NCI-H1694 (cell line): ENCODE measurements around the gene APOBEC3C.
"Not testable (repeated sequence)": the region's sequence is repeated elsewhere in the genome, so short reads cannot be mapped to it uniquely, and the experiment has no call there.

Experiments used
- DNase-seq: peaks from one replicate; lab custom pipeline; 2025; lab: John Stamatoyannopoulos, UW

The APOBEC3C gene

DNA sequence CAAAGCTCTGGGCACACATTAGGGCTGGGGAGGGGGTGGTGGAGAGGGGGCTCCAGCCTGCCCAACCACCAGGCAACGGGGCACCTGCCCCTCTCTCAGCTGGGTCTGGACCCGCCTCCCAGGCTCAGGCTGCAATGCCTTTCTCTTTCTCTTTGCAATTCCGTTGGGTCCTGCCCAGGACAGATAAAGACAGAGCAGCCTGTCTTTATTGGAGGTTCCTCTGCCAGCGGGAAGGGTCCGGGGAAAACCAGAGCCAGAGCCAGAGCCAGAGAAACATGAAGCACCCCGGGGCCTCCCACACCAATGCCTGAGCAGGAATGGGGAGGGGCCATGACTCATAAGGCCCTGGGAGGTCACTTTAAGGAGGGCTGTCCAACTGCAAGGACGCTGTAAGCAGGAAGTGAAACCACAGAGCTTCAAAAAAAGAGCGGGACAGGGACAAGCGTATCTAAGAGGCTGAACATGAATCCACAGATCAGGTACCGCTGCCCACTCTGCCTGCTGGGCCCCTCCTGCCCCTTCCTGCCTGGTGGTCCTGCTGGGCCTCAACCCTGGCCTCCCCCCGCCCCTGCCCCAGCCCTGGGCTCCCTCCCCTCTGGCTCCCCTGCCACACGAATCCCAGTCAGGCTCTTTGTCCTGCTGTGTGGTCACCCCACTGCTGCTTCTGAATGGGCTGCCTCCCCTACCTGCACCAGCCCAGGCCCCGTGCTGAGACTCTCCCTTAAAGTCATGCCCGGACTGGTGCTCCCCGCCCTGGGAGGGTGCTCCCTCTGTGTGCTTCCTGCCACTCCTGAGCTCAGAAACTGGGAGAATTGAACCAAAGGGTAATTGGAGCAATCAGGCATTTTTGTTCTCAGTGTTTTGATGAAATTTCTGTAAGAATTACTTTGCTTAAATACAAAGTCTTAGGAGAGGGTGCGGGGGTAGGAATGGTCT is 31.8 kb upstream of the APOBEC3C start, which contains the start of gene APOBEC3B:
APOBEC3B (plus strand) TSS at position 356 of the 936 bp plus-strand sequence; CDS start at position 463, 107 bp downstream.
- DNase-seq: no peak

DNA sequence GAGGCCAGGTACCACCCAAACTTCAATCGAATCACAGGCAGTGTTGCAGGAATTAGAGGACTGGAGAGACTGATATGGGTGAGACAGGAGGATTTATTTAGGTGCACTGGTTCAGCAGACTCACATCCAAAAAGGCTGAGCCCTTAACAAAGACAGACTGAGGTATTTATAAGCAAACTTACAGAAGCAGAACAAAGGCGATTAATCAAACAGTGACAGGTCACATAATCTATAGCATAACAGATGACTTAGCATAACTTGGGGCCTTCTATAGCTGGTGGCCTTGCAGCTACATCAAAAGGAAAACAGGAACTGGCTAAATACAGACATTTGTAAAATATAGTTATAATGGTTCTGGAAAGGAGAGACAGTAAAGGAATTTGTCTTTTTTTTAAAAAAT is 29.8 kb upstream of the APOBEC3C start:
- no peak for DNase-seq

DNA sequence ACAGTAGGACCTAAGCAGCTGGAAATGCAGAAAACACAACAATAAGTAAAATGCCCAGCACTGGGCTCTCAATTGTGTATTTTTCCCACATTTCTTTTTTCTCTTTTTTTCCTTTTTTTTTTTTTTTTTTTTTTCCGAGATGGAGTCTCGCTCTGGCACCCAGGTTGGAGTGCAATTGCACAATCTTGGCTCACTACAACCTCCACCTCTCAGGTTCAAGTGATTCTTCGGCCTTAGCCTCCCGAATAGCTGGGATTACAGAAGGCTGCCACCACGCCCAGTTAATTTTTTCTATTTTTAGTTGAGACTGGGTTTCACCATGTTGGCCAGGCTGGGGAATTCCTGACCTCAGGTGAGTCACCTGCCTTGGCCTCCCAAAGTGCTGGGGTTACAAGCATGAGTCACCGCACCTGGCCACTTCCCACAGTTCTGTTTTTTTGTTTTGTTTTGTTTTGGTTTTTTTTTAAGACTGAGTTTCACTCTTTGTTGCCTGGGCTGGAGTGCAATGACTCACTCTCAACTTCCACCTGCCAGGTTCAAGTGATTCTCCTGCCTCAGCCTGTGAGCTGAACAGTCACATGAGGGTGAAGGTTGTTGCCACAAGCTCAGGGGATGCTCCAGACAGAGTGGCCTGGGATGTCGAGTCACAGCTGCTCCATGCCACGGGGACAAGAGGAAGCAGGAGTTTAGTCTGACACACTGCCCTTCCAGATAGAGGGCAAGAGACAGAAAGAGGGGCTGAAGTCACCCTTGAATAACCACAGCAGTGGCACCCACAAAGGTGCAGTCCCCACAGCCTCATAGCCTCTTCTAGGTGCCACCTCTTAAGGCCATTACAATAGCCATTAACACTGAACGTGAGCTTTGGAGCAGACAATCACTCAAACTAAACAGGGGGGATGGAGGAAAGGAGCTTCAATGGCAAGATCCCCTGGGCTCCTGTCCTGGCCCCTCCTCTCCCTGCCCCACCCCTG is 29.0 kb upstream of the APOBEC3C start:
- not testable (repeated sequence) for DNase-seq

DNA sequence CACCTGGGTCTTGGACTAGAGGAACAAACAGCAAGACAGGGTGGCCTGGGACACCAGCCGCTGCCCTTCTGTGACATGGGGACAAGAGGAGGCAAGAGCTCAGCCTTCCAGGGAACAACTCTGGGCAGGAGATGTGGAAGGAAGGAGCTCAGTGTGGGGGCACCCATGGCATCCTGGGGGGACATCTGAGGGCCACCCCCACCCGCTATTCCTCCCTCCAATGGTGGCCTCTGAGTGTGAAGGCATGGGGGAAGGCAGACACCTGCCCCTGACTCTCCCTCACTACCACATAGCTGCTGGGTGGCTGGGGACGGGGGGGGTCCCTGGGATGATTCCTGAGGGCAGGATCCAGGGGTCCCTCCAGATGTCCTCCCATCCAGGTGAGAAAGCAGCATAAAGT is 27.4 kb upstream of the APOBEC3C start:
- no peak for DNase-seq

DNA sequence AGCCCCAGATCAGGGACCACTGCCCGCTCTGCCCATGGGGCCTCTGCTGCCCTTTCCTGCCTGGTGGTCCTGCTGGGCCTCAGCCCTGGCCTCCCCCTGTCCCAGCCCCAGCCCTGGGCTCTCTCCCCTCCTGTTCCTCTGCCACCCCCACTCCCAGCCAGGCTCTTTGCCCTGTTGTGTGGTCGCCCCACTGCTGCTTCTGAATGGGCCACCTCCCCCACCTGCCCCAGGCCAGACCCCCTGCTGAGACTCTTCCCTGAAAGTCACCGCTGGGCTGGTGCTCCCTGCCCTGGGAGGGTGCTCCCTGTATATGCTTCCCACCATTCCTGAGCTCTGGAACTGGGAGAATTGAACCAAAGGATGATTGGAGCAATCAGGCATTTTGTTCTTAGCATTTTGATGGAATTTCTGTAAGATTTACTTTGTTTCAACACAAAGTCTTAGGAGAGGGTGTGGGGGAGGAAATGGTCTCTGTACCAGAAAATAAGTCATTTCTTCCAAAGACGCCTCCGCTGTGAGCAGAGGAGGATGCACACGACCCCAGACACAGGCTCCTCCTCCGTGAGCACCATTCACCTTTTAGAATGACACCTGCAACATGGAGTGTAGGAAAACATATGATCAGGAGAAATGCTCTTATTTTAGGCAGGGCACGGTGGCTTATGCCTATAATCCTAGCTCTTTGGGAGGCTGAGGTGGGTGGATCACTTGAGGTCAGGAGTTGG is 26.7 kb upstream of the APOBEC3C start:
- no peak for DNase-seq

DNA sequence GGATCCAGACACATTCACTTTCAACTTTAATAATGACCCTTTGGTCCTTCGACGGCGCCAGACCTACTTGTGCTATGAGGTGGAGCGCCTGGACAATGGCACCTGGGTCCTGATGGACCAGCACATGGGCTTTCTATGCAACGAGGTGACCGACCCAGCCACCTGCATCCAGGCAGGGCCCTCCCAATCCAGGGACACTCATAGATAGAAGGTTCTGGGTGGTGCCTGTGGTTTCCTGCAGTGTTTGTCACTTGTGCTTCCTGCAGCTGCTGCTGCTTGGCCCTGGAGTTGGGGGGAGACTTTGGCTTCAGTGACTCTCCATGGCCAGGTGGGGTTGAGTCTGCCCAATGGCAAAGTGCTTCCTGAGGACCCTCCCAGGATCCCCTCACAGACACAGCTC is 24.6 kb upstream of the APOBEC3C start:
- DNase-seq: no peak

DNA sequence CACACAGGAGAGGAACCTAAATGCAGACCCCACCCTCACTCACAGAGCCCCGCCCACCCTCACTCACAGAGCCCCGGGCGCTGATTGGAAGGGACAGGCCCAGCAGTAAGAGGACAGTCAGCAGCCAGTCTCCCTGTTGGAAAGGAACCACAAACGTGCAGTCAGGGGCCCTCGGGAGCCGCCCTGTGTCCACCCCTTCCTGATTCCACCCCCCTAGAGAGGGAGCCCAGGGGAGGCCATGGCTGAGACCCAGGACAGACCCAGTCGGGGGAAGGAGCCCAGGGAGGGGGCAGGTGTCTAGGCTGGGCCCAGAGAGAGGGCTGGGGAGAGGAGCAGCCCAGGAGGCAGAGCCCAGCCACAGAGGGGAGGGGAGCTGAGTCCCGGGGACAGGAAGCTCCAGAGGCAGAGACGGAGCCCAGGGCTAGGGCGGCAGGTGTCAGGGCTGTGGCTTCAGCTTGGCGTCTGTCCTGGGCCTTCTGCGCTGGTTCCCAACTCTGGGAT is 21.1 kb upstream of the APOBEC3C start:
- DNase-seq: peak; percentile 14

DNA sequence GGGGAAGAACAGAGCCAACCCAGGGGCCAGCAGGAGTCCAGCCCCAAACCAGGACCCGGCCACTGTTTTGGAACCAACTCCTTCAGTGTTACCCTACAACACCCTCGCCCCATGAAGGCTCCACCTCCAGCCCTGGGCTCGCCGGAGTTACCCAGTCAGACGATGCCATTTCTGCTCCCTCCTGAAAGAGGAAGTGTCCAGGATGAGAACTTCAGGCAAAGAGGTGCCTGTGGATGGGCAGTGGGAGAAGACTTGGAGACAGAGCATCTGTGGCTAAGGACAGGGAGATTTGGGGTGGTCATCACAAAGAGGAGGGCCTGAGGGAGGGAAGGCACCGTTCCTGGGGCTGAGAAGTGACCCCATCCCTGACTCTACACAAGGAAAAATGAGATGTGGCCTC is 18.0 kb upstream of the APOBEC3C start:
- DNase-seq: no peak

DNA sequence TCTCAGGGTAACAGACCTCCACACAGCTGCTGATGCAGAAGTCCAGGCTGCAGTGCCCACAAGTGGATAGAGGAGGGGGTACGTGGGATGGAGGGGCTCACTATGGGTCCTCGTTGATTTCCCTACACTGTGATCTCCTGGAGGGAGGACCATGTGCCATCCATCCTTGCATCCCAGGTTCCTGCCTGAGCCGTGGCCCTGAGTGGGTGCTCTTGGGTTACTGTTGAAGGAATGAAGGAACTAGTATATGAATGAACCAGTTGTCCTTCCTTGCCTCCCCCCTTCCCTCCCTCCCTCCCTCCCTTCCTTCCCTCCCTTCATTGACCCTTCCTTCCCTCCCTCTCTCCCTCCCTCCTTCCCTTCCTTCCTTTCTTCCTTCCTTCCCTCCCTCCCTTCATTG is 16.5 kb upstream of the APOBEC3C start:
- no peak for DNase-seq

DNA sequence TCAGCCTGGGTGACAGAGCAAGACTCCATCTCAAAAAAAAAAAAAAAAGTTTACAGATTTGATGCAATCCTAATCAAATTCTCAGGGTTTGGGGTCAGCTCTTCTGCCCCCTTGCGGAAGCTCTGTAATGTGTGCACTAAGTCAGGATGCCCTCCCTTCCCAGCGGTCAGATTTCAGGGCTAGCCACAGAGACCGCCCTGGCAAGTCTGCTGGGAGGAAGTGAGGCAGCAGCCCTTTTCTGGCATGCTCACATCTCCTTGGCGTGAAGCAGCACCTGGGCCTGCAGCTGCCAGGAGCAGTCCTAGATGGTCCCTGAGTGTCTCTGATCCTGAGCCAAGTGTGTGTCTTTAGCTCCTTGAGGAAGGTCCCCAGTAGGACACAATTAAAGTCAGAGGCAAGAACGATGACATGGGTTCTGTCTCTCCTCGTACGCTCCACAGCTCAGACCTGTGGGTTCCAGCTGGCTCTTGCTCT is 10.9 kb upstream of the APOBEC3C start:
- DNase-seq: peak; percentile 44

DNA sequence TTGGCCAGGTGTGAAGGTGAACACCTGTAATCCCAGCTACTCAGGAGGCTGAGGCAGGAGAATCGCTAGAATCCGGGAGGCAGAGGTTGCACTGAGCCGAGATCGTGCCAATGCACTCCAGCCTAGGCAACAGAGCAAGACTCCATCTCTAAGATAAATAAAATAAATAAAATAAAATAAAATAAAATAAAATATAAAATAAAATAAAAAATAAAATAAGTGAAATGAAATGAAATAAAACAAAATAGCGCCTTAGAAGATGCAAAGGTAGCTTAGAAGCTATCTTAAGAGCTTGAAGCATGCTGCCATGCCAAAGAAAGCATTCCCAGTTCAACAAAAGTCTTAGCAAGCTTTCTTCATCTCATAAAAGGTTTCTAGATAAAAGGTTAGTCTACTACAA is 6.9 kb upstream of the APOBEC3C start:
- no peak for DNase-seq

DNA sequence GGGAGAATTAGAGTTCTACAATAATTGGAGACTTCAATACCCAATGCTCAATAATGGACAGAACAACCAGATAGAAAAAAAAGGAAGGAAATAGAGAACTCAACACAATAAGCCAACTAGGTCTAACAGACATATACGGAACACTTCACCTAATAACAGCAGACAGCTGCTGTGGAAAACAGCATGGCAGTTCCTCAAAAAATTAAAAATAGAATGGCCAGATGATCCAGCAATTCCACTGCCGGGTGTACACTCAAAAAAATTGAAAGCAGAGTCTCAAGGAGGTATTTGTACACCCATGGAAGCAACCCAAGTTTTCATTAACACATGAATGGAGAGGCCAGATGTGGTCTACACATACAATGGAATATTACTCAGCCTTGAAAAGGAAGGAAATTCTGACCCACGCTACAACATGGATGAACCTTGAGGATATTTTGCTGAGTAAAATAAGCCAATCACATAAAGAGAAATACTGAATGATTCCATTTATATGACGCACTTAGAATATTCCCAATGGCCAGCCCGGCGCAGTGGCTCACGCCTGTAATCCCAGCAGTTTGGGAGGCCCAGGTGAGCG is 5.7 kb upstream of the APOBEC3C start:
- DNase-seq: not testable (repeated sequence)

DNA sequence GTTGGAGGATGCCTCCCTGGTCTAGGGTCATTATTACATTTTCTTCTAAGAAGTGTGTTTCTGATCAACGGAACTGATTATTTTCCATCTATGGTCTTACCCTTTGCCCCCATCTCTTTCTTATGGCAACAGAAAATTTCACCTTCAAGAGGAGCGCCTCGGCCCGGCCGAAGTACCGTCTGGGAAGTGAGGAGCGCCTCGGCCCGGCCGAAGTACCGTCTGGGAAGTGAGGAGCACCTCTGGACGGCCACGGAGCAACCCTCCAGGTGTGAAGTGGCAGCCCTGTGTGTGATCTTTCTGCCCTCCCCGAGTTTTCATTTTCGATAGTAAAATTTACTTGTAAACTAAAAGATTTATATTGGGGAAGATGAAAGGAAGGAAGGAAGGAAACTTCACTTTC is 3.1 kb upstream of the APOBEC3C start:
- no peak for DNase-seq

DNA sequence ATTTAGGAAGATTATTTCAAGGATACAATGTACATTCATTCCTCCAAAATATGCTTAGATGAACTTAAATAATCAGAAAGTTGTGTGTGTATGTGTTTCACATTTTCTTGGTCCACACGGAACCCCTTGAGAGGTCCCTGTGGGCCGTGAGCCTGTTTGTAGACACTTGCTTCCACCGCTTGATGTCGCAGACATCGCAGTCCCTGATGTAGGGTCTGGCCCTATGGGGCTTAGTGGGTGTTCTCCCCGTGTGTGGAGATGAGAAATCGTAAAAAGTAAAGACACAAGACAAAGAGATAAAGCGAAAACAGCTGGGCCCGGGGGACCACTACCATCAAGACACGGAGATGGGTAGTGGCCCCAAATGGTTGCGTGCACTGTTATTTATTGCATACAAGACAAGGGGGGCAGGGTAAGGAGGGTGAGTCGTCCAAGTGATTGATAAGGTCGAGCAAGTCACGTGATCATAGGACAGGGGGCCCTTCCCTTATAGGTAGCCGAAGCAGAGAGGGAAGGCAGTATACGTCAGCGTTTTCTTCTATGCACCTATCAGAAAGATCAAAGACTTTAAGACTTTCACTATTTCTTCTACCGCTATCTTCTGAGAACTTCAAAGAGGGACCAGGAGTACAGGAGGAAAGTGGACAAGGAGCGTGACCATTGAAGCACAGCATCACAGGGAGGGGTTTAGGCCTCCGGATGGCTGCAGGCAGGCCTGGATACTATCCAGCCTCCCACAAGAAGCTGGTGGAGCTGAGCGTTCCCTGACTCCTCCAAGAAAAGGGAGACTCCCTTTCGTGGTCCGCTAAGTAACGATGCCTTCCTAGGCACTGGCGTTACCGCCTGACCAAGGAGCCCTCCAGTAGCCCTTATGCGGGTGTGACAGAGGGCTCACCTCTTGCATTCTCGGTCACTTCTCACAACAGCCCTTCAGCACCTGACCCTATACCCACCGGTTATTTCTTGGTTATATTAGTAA is 1.2 kb upstream of the APOBEC3C start:
- no peak for DNase-seq

DNA sequence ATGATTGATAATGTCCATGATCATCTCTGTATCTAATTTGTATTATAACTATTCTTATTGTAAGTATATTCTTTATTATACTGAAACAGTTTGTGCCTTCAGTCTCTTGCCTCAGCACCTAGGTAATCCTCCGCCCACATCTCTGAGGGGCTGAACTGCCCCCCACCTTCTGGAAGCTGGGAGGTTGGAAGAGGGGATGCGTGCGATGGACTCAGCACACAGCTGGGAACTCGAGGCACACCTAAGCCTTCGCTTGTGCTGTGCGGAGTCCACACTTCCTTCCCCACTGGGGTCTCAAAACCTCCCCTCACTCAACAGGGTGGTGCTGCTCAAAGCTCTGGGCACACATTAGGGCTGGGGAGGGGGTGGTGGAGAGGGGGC is 506 bp upstream of the APOBEC3C start:
- not testable (repeated sequence) for DNase-seq

DNA sequence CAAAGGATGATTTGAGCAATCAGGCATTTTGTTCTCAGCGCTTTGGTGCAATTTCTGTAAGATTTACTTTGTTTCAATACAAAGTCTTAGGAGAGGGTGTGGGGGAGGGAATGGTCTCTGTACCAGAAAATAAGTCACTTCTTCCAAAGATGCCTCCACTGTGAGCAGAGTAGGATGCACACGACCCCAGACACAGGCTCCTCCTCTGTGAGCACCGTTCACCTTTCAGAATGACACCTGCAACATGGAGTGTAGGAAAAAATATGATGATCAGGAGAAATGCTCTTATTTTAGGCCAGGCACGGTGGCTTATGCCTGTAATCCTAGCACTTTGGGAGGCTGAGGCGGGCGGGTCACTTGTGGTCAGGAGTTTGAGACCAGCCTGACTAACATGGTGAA is 665 bp downstream of the APOBEC3C start:
- DNase-seq: not testable (repeated sequence)

DNA sequence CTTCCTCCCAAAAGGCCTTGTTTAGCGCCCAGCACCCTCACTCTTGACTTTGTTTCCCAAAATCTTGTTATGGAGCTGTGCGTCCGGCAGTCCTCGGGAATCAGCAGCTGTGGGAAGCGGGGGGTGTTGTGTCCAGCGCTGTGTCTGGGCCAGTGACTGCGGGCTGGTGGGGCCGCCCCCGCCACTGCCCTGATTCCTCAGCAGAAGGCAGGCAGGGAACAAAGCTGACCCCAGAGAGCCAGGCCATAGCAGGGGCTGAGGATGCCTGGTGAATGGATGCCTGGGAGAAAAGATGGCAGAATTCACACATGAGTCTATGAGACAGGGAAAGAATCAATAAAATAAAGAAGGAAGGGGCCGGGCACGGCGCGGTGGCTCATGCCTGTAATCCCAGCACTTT is 2.5 kb downstream of the APOBEC3C start:
- no peak for DNase-seq

DNA sequence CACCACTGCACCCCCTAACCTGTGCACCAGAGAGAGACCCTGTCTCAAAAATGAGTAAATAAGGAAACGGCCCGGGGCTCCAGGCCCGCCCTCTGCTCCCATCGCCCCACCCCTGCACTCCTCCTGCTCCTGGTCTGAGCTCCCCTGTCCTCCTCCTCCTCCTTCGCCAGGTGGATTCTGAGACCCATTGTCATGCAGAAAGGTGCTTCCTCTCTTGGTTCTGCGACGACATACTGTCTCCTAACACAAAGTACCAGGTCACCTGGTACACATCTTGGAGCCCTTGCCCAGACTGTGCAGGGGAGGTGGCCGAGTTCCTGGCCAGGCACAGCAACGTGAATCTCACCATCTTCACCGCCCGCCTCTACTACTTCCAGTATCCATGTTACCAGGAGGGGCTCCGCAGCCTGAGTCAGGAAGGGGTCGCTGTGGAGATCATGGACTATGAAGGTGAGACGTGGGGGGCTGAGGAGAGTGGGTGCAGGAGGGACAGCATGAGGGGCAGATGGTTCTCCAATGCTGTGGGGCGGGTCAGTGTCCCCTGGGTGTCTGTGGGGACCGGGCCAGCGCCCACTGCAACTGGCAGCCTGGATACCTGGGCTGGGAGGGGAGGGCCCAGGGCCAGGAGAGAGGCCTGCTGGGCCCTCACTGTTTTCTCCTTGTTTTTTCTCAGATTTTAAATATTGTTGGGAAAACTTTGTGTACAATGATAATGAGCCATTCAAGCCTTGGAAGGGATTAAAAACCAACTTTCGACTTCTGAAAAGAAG is 3.7 kb downstream of the APOBEC3C start:
- DNase-seq: no peak

DNA sequence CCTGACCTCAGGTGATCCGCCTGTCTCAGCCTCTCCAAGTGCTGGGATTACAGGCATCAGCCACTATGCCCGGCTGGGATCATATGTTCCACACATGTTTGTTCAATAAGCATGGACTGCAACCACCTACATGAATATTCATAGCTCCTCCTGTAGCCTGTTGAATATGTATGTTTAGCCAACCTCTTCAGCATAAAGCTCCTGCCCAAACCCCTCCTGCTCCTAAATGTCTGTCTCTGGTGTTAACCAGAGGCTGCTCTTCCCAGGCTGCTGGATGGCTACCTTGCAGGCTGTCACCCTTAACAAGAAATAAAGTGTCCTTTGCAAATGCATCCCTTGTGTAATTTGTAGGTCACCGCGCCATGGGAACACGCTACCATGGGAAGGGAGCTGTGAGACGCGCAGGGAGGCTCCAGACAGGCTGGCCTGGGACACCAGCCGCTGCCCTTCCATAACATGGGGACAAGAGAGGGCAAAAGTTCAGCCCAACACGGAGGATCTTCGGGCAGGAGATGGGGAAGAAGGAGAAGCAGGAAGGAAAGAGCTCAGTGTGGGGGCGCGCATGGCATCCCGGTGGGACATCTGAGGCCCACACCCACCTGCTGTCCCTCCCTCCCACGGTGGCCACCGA is 6.1 kb downstream of the APOBEC3C start:
- DNase-seq: not testable (repeated sequence)
